ENCODE results near the gene ITGB6.
"Not testable (repeated sequence)": the region's sequence is repeated elsewhere in the genome, so short reads cannot be mapped to it uniquely, and the experiment has no call there.

Gene ITGB6

GRCh38 chr2:160156665-160157064 is 43.4 kb downstream of the ITGB6 start:
- peak; percentile 16 for DNase-seq (ENCODE audit: extremely low read depth, low read depth)
- H3K4me3 ChIP-seq (replicated peaks; ENCODE audit: low read depth, low read length), result no peak overlapping the region
- TF ChIP-seq CTCF (IDR thresholded peaks at IDR 0.05; ENCODE audit: low read depth, low read length, missing control alignments), result no peak

GRCh38 chr2:160156100-160156499 is 44.0 kb downstream of the ITGB6 start:
- no peak overlapping the region for H3K4me3 ChIP-seq (replicated peaks; ENCODE audit: low read depth, low read length)
- TF ChIP-seq CTCF (IDR thresholded peaks at IDR 0.05; ENCODE audit: low read depth, low read length, missing control alignments), result no peak
- no peak for DNase-seq (ENCODE audit: extremely low read depth, low read depth)

GRCh38 chr2:160148419-160148818 is 51.7 kb downstream of the ITGB6 start:
- not testable (repeated sequence) for DNase-seq (ENCODE audit: extremely low read depth, low read depth); H3K4me3 ChIP-seq (replicated peaks; ENCODE audit: low read depth, low read length)

GRCh38 chr2:160145471-160145870 is 54.6 kb downstream of the ITGB6 start:
- DNase-seq (ENCODE audit: extremely low read depth, low read depth), result no peak
- TF ChIP-seq CTCF (IDR thresholded peaks at IDR 0.05; ENCODE audit: low read depth, low read length, missing control alignments), result no peak
- H3K4me3 ChIP-seq (replicated peaks; ENCODE audit: low read depth, low read length), result no peak overlapping the region

GRCh38 chr2:160144280-160144990 is 55.6 kb downstream of the ITGB6 start:
- no peak overlapping the region for H3K4me3 ChIP-seq (replicated peaks; ENCODE audit: low read depth, low read length)
- no peak for TF ChIP-seq CTCF (IDR thresholded peaks at IDR 0.05; ENCODE audit: low read depth, low read length, missing control alignments)
- DNase-seq (ENCODE audit: extremely low read depth, low read depth), result no peak

- no peak for DNase-seq (ENCODE audit: extremely low read depth, low read depth)
- no peak for TF ChIP-seq CTCF (IDR thresholded peaks at IDR 0.05; ENCODE audit: low read depth, low read length, missing control alignments)
- H3K4me3 ChIP-seq (replicated peaks; ENCODE audit: low read depth, low read length), result no peak overlapping the region
Observed at GRCh38 chr2:160142472-160142871, 57.6 kb downstream of the ITGB6 start.

- TF ChIP-seq CTCF (IDR thresholded peaks at IDR 0.05; ENCODE audit: low read depth, low read length, missing control alignments), result no peak
- no peak overlapping the region for H3K4me3 ChIP-seq (replicated peaks; ENCODE audit: low read depth, low read length)
- DNase-seq (ENCODE audit: extremely low read depth, low read depth), result no peak
Observed at GRCh38 chr2:160141912-160142311, 58.2 kb downstream of the ITGB6 start.

Measured in HFF-Myc (cell line).